ENCODE results near the gene ARFGAP2. TPM values are rescaled to one million over a fixed set of nuclear protein-coding genes. Genes with fewer than 3 reads are reported as not detected.

Gene ARFGAP2
- total and polyA plus RNA-seq, 9 of the 15 experiments (the other 6 are each of a cell fraction or from before 2014, with no cell fraction given), result 29.1 to 140 (median 90.1) TPM

DNA sequence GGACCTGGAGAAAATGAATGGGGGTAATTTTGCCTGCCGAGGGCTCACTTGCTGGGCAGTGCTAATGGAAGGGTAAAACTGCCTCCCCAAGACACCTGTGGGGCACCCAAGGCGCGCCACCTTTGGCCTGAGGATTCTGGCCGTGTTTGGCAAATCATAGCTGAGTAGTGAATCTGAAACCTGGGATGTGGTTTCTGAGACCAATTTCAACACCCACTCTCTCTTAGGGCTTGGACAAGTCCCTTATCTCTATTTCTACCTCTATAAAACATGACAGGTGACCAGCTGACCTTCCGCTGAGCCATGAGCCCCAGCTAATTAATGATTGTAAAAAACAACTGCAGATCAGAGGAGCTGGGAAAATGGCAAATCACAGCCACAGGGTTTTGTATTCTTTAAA, 11.0 kb upstream of the ARFGAP2 start:
- H3K79me2 ChIP-seq (ENCODE audit: control insufficient read depth, insufficient read depth, low read length), result no peaks in the 10 kb centered on the region
- ATAC-seq (no peak), FAIRE-seq (no peak), DNase-seq (ENCODE audit: extremely low read depth in 1 of 4, low spot score in 3 of 4) (no peak)
- no peak overlapping the region for H3K4me3 ChIP-seq
- H3K27me3 ChIP-seq (ENCODE audit: control insufficient read depth in 2 of 2, insufficient read depth in 2 of 2, low read length in 2 of 2), result peaks cover 2 to 7% of the 10 kb centered on the region in 2 experiments; a peak in 2 of 5 replicates
- H3K9me3 ChIP-seq (replicated peaks; ENCODE audit: control insufficient read depth, insufficient read depth, low read depth, low read length), result no peaks in the 10 kb centered on the region
- no peak overlapping the region for H3K27ac ChIP-seq (ENCODE audit: extremely low read depth, low read depth, low read length)
- no peaks in the 10 kb centered on the region for H4K20me1 ChIP-seq (replicated peaks; ENCODE audit: control insufficient read depth, insufficient read depth, low read length)
- intact Hi-C loops (cut with micrococcal nuclease), result no loop called here
- CTCF ChIA-PET (ENCODE audit: low intra/inter-chr PET ratio), result no interaction called here
- in situ Hi-C loops (cut with MboI), result no loop called here
- 38% methylated on average over 5 of the region's 5 CpGs for WGBS (ENCODE audit: insufficient coverage, low coverage, missing lambda C conversion rate)
- BruUV-seq (replicated peaks), result no TSS peak
- H2AFZ ChIP-seq (ENCODE audit: low read depth, low read length), result no peak overlapping the region
- POLR2A ChIA-PET, result interaction anchor here (0.7 to 2.4 kb wide), 3 partner anchors 10 to 18 kb away, joined by 3 to 11 read pairs (median 6); no protein-coding TSS in a partner anchor
- H3K9me1 ChIP-seq (ENCODE audit: control insufficient read depth, insufficient read depth, low read length), result no peaks in the 10 kb centered on the region
- peaks cover 7 to 33% of the 10 kb centered on the region in 2 experiments for H3K4me1 ChIP-seq (replicated peaks in 1 of 2; ENCODE audit: control insufficient read depth in 2 of 2, insufficient read depth in 2 of 2, low read length in 2 of 2)
- peak overlapping the region in 1 of 2 experiments; percentile 93; a peak in 1 of 4 replicates for H3K9ac ChIP-seq (ENCODE audit: insufficient read depth in 1 of 2, low read depth in 2 of 2, low read length in 2 of 2)
- TF ChIP-seq KDM1A (IDR thresholded peaks at IDR 0.05) (peak; percentile 78 to 81), HOMEZ (CRISPR knock-in tag; IDR thresholded peaks at IDR 0.05) (no peak)
- no peaks in the 10 kb centered on the region for H3K36me3 ChIP-seq (ENCODE audit: control insufficient read depth, insufficient read depth, low read length)
- H3K4me2 ChIP-seq (ENCODE audit: insufficient read depth, low read length), result no peak overlapping the region
